Measurements from ENCODE around the gene LGALS1.

The LGALS1 gene

GRCh38 chr22:37725551-37726240 lies 50.3 kb downstream of the LGALS1 start:
- no peak for DNase-seq (ENCODE audit: low read depth)

GRCh38 chr22:37726241-37726887 lies 50.9 kb downstream of the LGALS1 start:
- DNase-seq (ENCODE audit: low read depth) = no peak

- DNase-seq (ENCODE audit: low read depth) = no peak
These were observed 53.2 kb downstream of the LGALS1 start for GRCh38 chr22:37728620-37729019.
